Thymus (tissue), 11 donors: ENCODE data around the gene C15orf40. TPM values are rescaled to one million over a fixed set of nuclear protein-coding genes. Genes with fewer than 3 reads are reported as not detected.
"Not testable (repeated sequence)": the region's sequence is repeated elsewhere in the genome, so short reads cannot be mapped to it uniquely, and the experiment has no call there.

Source experiments
- DNase-seq, 9 donors: peaks; one replicate each; pipeline ENCODE4 v3.0.0-alpha.2; 2013; ENCODE audit warnings: low spot score in 9 of 9, low read depth in 6 of 9, missing footprints in 1 of 9
- H3K27ac ChIP-seq, 2 donors: one replicate each; pipeline ENCODE4 v1.5.1; 2013; ENCODE audit warnings: control low read depth in 1 of 2, low read depth in 1 of 2, low read length in 1 of 2, mild to moderate bottlenecking in 1 of 2, moderate library complexity in 1 of 2
- H3K27me3 ChIP-seq, 2 donors: one replicate each; pipeline ENCODE4 v1.5.1; 2013; ENCODE audit warnings: low read length in 1 of 2; ENCODE audit not compliant: control insufficient read depth in 2 of 2, insufficient read depth in 1 of 2
- H3K36me3 ChIP-seq, 2 donors: one replicate each; pipeline ENCODE4 v1.5.1; 2013; ENCODE audit warnings: low read length in 1 of 2, mild to moderate bottlenecking in 1 of 2, moderate library complexity in 1 of 2; ENCODE audit not compliant: control insufficient read depth in 2 of 2, insufficient read depth in 2 of 2
- H3K4me1 ChIP-seq, 2 donors: one replicate each; pipeline ENCODE4 v1.5.1; 2013; ENCODE audit warnings: low read length in 2 of 2; ENCODE audit not compliant: control insufficient read depth in 2 of 2, insufficient read depth in 2 of 2
- H3K4me3 ChIP-seq, 2 donors: one replicate each; pipeline ENCODE4 v1.5.1; 2013; ENCODE audit warnings: low read length in 2 of 2, control low read depth in 1 of 2, mild to moderate bottlenecking in 1 of 2
- H3K9me3 ChIP-seq, 2 donors: one replicate each; pipeline ENCODE4 v1.5.1; 2013; ENCODE audit warnings: low read length in 1 of 2, mild to moderate bottlenecking in 1 of 2; ENCODE audit not compliant: control insufficient read depth in 2 of 2, insufficient read depth in 1 of 2
- WGBS: extraction: QIAGEN DNeasy Blood & Tissue Kit; methylation state at CpG from one replicate; pipeline ENCODE4 v1.1.7; 2013; 5-methylcytosine and 5-hydroxymethylcytosine counted together
- polyA plus RNA-seq: library from polyadenylated mRNA; stranded (reverse); fragments of 200-250 nt; gene quantifications from one replicate; pipeline ENCODE4 v1.2.3, GENCODE V29; 2013
- total RNA-seq: library from RNA; stranded (reverse); fragments of 120-200 nt; gene quantifications from one replicate; pipeline ENCODE4 v1.2.4, GENCODE V29; 2013
- donor health status: healthy.

C15orf40 gene
- total and polyA plus RNA-seq, 2 donors, result 19.6 to 19.7 TPM

DNA sequence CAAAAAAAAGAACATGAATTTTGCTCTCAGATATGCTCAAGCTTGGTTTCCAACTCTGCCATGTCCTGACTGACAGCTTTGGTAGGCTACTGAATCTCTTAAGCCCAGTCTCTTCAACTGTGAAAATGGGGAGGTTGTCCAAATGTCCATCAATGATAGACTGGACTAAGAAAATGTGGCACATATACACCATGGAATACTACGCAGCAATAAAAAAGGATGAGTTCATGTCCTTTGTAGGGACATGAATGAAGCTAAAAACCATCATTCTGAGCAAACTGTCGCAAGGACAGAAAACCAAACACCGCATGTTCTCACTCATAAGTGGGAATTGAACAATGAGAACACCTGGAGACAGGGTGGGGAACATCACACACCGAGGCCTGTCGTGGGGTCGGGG, 71.8 kb downstream of the C15orf40 start:
- H3K27me3 ChIP-seq, H3K4me3 ChIP-seq, H3K27ac ChIP-seq, H3K36me3 ChIP-seq, H3K4me1 ChIP-seq, H3K9me3 ChIP-seq, DNase-seq: not testable (repeated sequence)
- 97% methylated on average over 6 of the region's 6 CpGs for WGBS

Other genes starting within 250 kb of the C15orf40 start
- under 0.01 TPM for gene FSD2, start 205.6 kb downstream of the C15orf40 start, total RNA-seq
- gene FSD2, start 205.6 kb downstream of the C15orf40 start, polyA plus RNA-seq, result 0.05 TPM
- gene WHAMM, start 202.0 kb downstream of the C15orf40 start, total RNA-seq, result 4.0 TPM
- 7.8 TPM for gene WHAMM, start 202.0 kb downstream of the C15orf40 start, polyA plus RNA-seq
- 7.8 TPM for gene HOMER2, start 58.9 kb downstream of the C15orf40 start, total RNA-seq
- 5.7 TPM for gene HOMER2, start 58.9 kb downstream of the C15orf40 start, polyA plus RNA-seq
- 42.0 TPM for gene RAMAC, start 25.4 kb downstream of the C15orf40 start, total RNA-seq
- 39.6 TPM for gene RAMAC, start 25.4 kb downstream of the C15orf40 start, polyA plus RNA-seq
- 61.1 TPM for gene BTBD1, start 55.6 kb upstream of the C15orf40 start, total RNA-seq
- gene BTBD1, start 55.6 kb upstream of the C15orf40 start, polyA plus RNA-seq, result 44.4 TPM
- gene TM6SF1, start 96.0 kb upstream of the C15orf40 start, total RNA-seq, result 2.9 TPM
- gene TM6SF1, start 96.0 kb upstream of the C15orf40 start, polyA plus RNA-seq, result 11.7 TPM
- 43.1 TPM for gene HDGFL3, start 196.2 kb upstream of the C15orf40 start, total RNA-seq
- 20.9 TPM for gene HDGFL3, start 196.2 kb upstream of the C15orf40 start, polyA plus RNA-seq